Stimulated activated CD4-positive, alpha-beta T cell treated with anti-CD3 and anti-CD28 coated beads, Interleukin-15, amount 100 ng/mL, for 1 hour (primary cell): ENCODE results near the gene C9.
"Not testable (repeated sequence)": the region's sequence is repeated elsewhere in the genome, so short reads cannot be mapped to it uniquely, and the experiment has no call there.

Source experiments
- DNase-seq, 2 donors: peaks; one replicate each; pipeline ENCODE4 v3.0.0-alpha.2; 2020; ENCODE audit warnings: low read depth in 1 of 2, low spot score in 1 of 2

Gene C9

DNA sequence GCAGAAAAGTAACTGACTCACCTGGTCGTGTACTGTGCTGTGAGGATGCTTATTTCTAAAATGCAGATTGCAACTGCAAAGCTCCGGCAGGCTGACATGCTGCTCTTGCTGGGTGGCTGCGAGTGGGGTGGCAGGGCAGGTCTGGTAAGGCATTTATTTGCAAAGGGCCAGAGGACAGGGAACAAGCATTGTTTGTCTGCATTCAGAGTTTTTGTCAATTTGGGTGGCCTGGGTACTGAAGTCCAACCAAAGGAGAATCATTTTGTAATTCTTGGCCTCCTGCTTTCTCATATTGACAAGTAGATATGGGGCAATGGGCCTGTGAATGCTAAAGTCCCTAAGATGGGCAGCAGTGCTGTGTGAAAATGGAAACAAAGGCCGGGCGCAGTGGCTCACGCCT is at the start of gene C9:
Gene C9 (minus strand): TSS at position 129 of the 400 bp plus-strand sequence. CDS start 31 bp downstream, at position 98.
- no peak for DNase-seq

DNA sequence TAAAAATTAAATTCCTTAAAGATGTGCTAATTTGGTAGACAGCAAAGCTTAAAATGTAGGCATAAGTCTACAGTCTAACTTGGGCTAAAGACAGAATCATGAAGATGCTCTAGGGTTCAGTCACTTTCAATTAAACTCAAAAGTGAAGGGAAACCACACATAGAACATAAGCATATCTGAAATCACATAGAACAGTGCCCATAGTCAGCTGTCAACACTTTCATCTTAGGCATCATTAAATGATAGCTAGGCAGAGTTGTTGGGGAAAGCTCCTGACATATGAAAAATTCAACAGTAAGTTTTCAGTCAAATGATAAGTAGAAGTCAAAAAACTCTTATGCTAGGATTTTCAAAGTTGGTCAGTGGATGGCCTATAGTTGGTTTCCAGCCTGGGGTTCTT is 49.5 kb upstream of the C9 start:
- DNase-seq, result no peak

DNA sequence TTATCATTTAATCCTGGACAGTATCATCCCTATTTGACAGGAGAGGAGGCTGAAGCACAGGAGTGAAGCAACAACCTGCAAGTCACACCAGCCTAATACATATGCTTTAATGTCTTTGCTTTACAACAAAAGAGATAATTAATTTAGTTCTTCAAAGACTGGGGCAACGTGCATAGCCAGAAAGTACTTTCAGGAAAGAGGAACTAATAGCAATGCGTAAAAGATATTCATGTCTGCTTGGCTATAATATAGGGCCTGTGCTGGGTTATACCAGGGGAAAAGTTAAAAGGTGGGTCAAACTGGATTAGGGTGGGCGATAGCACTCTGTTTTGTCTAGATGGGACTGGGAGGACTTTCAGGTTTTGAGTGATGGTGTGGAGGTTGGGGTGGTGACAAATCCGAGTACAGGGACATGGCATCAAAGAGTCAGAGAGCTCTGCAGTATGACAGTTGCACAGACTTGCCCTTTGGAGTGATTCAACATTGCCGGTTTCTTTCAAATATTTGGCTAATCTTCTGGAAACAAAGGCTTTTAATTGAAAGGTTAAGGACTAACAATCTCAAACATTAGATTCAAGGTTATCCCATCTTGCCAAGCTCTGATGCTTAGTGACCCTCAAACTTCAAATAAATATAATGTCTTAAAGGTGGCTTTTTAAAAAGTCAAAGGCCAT is 48.6 kb upstream of the C9 start:
- no peak for DNase-seq

DNA sequence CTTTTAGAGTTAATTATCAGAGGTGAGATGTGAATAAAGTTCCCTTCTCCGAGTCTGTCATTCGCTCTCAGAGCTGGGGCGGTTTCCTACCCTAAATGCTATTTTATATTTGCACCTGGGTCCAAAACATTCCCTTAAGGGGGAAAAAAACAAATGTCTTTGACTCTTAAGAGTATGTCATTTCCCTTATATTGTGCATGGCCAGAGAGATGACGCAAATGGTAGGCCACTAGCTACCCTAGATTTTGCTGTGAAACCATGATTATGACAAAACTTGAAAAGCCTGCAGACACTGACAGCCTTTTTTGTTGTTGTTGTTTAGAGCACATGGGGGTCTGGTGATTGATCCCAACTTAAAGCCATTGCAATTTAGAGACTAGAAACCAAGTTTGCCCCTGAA is 47.7 kb upstream of the C9 start:
- no peak for DNase-seq

DNA sequence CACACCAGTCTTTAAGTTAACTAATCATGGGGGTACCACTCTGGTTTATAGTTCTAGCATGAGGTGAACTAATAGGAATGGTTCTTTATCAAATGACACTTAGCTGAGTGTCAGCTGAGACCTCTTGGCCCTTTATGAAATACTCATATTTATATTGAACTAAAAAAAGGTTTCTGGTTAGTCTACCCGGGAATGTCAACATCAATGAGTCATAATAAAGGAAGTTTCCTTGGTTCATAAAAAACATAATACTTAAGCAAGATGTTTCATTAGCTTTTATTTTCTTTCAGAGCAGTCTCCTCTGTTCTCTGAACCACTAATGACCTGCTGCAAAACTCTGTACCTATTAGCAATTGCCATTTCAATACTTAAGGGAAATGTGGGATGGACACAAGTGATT is 46.8 kb upstream of the C9 start:
- no peak for DNase-seq

DNA sequence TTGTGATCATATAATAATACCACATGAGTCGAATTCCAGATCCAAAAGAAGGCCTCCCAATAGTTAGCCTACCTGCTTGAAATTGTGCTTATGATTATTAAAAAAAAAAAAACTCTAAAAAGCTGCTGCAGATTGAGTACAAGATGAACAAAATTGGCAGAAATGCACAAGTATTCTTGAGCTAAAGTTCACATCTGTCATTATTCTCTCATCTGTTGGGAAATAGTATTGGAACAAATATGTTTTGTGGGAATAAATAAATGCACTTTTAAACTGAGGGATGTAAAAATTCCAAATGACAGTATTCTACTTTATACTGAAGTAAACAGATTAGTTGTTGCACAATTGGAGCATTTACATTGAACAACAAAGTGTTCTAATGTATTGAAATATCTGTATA is 44.7 kb upstream of the C9 start:
- no peak for DNase-seq

DNA sequence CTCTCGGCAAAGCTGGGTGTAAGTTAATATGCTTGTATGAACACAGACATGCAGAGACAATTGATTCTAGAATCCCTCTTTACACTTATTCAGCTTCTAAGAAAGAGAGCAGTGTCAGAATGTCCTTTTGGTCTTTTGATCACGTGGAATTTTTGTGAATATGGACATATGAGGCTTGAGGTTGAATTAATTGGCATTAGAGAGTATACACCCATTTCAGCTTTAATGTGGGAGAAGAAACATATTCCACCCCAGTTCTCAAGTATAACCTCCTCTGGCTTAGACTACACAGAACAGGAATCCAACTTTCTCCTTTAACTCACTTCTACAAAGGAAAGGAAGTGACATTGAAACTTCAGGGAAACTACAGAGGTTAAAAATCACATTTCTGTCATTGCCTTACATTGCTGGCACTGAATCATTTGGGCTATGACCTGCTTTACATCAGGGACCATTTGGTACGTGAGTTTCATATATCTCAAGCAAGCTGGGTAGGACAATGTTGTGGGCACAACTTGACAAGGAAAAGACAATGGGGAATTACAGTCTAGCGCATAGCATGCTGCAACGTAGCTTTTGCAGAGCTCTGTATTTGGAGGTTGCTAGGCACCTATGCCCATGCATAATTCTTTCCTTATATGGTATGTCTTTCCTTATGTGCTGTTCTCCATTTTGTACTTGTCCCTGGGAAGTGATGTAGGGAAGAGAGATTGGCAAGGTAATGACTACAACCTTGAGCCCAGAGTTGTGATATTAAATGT is 41.0 kb upstream of the C9 start:
- no peak for DNase-seq

DNA sequence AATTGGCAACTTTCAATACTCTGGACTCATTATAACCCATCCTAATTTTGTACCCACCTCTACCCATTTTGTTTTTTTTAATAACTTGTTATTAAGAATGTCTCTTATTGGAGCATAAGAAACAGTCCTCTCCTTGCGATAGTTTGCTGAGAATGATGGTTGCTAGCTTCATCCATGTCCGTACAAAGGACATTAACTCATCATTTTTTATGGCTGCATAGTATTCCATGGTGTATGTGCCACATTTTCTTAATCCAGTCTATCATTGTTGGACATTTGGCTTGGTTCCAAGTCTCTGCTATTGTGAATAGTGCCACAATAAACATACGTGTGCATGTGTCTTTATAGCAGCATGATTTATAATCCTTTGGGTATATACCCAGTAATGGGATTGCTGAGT is 39.5 kb upstream of the C9 start:
- not testable (repeated sequence) for DNase-seq

DNA sequence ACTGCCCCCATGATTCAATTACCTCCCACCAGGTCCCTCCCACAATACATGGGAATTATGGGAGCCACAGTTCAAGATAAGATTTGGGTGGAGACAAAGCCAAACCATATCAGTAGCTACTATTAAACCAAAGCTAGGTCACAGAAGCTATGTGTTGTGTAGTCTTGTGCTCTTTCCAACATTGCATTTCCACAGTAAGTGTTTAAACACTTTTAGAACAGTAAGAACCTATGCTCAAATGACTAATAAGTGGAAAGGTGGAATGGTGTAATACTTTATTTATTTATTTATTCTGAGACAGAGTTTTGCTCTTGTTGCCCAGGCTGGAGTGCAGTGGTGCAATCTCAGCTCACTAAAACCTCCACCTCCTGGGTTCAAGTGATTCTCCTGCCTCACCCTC is 37.8 kb upstream of the C9 start:
- not testable (repeated sequence) for DNase-seq

DNA sequence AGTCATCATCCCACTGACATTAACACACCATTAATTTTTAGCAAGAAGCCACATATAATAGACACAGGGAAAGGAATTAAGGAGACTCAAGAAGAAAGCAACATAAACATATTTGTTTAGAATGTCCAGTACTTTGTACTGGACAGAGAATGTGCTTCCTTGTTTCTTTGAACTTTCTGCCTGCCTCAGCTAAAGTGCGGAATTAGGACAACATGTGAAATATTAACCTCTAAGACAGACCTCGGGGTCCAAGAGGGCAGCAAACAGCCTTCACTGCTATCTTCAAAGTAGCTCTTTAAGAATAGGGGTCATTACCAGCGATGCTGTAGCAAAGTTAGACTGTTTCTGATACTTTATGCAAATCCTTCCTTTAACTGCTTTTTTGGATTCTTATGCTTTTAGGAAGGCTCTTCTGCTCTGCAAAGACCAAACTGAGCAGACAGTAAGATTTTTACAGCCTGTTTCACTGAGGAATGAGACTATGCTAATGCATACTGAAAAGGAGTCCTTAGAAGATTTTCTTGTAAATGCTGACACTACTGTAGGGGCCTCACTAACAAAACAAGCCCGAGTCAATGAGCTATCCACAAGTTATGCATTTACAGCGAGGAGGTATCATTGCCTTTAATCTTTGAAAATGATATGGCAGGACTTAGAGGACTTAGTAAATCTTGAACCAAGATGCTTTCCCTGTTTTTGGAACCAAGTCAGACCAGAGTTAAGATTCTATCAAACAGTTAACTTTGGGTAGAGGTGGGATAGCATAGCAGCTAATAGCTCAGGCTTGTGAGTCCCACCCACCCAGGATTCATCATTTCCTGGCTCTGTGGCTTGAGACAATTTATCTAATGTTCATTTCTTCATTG is 36.7 kb upstream of the C9 start:
- no peak for DNase-seq

DNA sequence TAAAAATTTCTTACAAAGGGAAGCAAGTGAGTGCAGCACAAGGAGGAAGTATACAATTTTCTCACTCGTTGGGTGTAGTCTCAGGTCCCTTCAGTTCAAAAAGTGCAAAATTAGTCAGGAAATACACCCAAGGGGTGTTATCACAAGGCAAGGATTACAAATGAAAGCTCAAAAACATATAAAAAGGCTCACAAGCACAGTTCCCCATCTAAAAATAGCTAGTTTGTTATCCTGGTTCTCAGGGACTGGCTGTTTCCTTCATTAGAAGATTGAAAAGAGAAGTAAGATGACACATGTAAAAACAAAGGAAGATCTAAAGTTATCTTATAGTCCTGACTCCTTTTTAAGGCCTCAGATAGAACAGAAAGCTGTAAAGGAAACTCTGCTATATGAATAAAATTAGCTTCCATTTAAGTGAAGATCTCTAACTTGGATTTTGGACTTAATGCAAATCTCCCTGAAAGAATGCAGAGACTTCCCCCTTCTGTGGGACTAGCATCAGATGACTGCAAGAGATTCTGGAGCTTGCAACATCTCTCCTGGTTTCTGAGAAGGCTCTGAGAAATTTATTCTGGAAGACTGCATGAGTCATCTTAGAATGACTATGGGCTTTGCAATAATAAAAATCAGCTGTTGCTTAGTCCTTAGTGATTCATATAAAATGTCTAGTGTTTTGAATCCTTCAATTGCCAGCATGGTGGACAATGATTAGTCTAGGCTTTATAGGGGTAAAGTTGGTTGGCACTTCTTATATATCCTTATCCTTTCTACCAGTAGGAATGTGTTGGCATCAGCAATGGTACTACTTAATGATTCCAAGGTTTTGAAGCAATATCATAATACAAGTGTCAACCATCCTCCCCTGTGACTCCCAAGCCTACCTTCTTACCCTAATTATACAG is 35.1 kb upstream of the C9 start:
- no peak for DNase-seq

DNA sequence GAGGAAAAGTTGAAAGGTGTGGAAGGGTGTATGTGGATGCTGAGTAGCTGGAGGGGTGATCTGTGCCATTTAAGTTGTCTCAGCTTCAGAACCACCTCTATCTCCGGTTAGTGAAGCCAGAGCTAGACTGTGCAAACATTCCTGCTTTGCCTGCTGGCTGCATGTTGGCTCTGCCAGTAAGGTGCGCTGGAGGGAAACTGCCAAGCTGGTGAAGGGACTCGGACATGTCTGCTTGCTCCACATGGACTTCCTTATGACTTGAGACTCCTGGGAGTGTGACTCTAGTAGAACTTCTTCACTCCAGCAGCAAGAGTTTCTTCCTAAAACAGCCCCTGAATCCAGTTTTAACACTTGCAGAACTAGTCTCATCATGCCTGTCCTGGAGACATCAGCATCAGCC is 32.5 kb upstream of the C9 start:
- no peak for DNase-seq

DNA sequence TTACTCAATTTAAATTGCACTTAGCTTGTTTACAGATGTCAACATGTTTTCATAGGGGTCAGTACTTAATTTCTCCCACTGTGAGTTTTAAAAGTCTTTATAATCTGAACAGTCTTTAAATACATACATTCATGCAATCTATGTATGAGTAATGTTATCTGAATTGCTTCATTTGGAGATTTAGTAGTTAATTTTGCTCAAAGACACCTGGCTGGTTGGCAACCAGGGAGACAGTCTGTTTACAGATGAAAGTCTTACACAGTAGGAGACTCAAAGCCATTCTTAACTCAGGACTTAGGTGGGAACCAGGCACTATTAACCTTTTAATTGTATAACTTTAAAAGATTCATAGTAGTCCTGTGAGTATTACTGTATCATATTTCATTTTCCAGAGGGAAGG is 31.2 kb upstream of the C9 start:
- DNase-seq, result no peak

DNA sequence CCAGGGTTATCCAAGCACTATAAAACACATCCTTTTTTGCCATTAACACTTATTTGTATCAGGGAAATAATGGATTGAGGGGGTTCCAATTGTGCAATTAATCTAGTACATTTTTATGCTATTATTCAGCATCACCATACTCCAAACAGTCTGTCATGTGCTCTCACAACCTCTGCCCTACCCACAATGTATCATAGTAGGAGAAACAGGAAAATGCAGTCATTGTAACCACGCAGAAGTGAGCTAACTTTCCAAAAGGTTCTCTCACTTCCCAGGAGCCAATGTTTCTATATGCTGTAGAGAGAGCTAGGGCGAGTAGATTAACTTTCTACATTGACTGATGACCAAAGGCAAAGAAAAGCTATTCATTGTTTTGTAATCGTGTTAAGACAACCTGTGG is 30.7 kb upstream of the C9 start:
- no peak for DNase-seq

DNA sequence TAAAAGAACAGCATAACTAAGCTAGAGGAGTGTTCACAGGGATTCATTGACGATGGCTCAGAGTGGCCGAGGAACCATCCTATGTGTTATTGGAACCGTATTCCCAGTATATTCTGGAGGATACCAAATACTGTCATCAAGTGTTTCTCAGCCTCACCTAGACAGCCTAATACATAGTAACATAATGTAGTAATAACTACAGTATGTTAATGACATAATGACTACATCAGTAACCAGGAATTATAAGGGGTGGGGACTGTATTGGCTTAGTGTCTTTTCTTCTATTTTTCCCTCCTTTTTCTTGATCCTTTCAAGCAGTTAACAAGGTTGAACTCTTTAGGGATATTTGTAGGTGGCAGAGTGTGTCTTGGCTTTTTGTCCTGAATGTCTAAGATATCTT is 26.6 kb upstream of the C9 start:
- DNase-seq, result no peak

DNA sequence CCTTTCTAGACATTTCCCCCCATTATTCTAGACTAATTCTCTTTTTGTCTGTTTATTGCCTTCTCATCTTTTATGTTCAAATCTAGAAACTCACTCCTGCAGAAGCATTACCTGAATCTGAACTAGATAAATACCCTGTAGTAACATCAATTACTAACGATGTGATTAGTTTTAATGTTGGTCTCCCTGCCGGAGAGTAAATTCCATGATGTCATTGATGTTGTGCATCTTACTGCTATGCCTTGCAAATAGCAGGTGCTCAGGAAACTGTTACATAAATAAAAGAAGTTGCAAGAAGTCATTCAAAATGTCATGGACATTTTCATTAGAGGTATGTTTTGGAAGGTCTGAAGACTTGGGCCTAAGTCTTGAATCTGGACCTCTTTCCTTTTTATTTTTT is 23.0 kb upstream of the C9 start:
- no peak for DNase-seq

DNA sequence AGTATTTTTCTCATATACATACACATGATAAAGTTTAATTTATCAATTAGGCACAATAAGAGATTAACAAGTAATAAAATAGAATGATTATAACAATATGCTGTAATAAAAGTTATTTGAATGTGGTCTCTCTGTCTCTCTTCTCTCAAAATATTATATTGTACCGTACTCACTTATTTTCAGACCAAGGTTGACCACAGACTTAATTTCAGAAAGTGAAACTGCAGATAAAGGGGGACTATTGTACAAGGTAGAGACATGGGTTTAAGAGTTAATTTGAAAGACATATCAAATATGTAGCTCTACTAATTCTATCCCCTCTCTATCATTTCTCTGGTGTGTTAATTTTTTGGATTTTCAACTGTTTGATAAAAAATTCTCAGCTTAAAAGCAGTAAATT is 20.0 kb upstream of the C9 start:
- DNase-seq, result no peak

DNA sequence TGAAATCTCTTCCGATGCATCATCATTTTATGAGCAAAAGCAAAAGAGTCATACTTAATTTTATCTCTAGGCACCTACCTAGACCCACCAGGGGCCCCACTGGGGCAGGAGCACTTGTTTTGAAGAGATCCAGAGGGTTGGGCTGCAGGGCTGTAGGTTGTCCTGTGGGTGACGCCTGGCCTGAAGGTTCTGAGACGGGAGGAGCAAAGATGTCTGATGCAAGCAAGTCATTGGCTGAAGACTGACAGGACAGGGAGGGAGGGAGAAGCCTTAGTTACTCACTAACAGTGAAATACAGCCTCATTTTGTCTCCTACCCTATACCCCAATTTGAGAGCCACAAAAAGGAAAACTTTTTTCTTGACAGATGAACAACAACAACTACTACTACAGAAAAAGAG is 17.1 kb upstream of the C9 start:
- DNase-seq, result no peak

DNA sequence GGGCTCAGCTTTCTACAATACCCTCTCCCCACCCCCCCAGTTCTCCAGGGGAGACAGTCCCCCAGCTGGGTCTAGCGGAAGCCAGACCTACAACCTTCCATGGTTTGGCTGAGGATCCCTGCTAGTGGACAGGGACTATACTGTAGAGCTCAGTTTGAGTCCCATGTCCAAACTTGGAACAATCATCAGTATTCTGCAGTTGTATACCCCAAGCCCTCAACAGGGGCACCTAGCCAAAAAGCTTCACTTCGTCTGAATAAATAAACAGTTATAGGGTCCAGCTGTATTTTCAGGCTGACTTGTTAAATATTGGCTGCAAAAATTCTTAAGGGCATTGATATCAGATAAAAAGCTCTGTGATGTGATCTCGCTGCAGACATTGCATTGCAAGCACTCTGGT is 15.4 kb upstream of the C9 start:
- DNase-seq, result no peak

DNA sequence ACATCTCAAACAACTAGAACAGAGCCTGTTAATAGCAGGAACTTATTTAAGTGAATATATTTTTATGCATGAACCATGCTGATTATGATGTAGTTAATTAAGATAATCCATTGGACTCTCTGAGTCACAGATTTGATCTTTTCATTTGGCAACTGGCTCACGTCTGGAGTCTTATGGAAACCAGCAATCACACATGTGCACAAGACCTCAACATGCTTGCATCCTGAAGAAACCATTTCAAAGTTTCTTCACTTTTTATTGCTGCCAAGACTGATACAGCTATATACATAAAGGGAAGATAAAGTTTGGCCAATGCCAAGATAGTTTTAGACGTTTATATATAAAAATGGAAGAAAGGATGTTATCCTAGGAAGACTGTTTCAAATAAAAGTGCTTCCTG is 13.3 kb upstream of the C9 start:
- no peak for DNase-seq

DNA sequence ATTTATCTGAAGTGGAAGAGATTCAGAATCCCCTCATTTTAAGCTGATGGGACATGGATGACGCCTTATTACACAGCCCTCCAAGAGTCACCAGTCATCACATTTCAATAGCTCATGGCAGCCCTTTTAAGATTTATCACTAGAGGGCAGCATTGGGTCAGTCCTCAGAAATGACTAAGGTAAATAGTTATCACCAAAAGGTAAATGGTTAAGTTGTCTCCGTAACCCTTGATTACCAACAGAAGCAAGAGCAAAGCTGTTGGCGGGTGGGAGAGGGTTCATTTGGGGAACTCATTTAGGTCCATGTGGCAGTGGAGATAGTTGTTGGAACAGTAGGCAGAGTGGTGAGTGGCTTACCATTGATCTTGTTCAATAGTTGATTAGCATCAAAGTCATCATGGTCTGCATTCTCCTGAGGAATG is 12.0 kb upstream of the C9 start:
- no peak for DNase-seq
